ENCODE data around the gene PPEF1.

DNA sequence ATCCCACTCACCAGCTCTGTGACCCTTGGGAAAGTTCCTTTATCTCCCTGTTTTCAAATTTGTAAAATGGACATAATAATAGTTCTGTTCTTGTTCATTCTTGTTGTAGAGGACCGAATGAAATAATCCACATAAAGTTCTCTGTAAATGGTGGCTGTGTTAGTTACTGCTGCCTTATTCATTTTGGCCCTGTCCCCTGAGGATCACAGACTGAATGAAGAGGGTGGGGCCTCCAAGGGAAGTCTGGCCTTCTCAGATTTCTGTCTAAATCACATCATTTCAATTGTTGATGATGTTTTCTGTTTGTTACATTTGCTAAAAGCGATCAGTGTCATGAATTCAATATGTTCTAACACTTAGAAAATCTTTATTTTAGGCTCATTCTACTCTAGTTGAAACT is 117.9 kb downstream of the PPEF1 start:
- TF ChIP-seq, protein P1, sequence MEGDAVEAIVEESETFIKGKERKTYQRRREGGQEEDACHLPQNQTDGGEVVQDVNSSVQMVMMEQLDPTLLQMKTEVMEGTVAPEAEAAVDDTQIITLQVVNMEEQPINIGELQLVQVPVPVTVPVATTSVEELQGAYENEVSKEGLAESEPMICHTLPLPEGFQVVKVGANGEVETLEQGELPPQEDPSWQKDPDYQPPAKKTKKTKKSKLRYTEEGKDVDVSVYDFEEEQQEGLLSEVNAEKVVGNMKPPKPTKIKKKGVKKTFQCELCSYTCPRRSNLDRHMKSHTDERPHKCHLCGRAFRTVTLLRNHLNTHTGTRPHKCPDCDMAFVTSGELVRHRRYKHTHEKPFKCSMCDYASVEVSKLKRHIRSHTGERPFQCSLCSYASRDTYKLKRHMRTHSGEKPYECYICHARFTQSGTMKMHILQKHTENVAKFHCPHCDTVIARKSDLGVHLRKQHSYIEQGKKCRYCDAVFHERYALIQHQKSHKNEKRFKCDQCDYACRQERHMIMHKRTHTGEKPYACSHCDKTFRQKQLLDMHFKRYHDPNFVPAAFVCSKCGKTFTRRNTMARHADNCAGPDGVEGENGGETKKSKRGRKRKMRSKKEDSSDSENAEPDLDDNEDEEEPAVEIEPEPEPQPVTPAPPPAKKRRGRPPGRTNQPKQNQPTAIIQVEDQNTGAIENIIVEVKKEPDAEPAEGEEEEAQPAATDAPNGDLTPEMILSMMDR (IDR thresholded peaks at IDR 0.05), result no peak
- TF ChIP-seq POLR2A (IDR thresholded peaks at IDR 0.05), result no peak
